ENCODE results near the gene RCOR1.

- TF ChIP-seq PKNOX1 (IDR thresholded peaks at IDR 0.05) (no peak), NFRKB (IDR thresholded peaks at IDR 0.05) (no peak), ZNF384 (IDR thresholded peaks at IDR 0.05) (no peak), FOXK2 (IDR thresholded peaks at IDR 0.05) (no peak)
These were observed 48.3 kb upstream of the RCOR1 start for GRCh38 chr14:102544046-102544746.
